Sciatic nerve (tissue), 2 donors: ENCODE results near the gene INPP5B. TPM values are rescaled to one million over a fixed set of nuclear protein-coding genes. Genes with fewer than 3 reads are reported as not detected.
"Not testable (repeated sequence)": the region's sequence is repeated elsewhere in the genome, so short reads cannot be mapped to it uniquely, and the experiment has no call there.

Experiments used
- ATAC-seq: fragments of 200-7000 bp; cut with Tn5 transposase; one replicate; pipeline ENCODE4 v1.9.1; 2020; ENCODE audit warnings: mild to moderate bottlenecking, moderate library complexity
- DNase-seq: peaks from one replicate; pipeline ENCODE4 v3.0.0-alpha.2; 2020; ENCODE audit warnings: low spot score
- intact Hi-C: fragments of 100-400 bp; cut with DNase I; formaldehyde crosslinking; loops from one replicate; pipeline ENCODE4 v1.14.2; 2022
- total RNA-seq: library from RNA; stranded (reverse); fragmentation: NEBNext Ultra II Directional; extraction: Animal tissue kit (Norgen Biotek cat#: 25700); gene quantifications from one replicate; pipeline ENCODE4 v1.2.1, GENCODE V29; 2021
- donor health status: DM: no; HTN: no; CAD: no.
- donor health status: DM: no; HTN: no; CAD: no.

INPP5B gene
- total RNA-seq, 1 donor from 2014 or later, result 44.4 TPM

DNA sequence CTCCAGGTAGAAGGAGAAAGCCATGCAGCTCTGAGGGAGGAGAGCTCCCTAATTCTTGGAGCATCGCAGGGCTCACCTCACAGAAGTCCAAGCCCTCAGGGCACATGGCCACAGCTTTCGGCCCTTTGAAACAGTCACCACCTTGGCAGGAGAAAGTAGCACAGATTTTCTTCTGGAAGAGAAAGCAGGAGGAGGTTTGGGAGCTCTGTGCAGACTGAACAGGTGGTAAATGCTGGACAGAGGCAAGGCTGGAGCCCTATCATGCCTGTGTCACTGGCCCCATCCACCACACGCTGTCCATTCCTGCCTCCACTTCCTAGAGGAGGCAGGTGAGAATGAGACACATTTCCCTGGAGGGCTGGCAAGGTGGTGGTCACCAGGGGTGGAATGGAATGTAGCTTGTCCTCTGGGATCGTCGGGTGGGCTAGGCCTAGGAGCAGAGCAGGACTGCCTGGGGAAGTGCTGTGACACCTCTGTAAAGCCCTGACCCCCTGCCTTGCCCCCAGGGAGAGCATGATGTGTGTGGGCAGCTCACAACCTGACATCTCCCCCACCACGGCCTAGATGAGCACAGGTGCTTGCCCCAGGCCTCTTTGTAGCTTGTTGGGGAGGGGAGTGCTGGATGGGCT is 2.8 kb upstream of the INPP5B start:
- no peak for DNase-seq
- intact Hi-C loops, result loop anchor here (5.0 kb wide), 1 partner anchor 1418 kb away; no protein-coding TSS in a partner anchor
- ATAC-seq, result no peak

DNA sequence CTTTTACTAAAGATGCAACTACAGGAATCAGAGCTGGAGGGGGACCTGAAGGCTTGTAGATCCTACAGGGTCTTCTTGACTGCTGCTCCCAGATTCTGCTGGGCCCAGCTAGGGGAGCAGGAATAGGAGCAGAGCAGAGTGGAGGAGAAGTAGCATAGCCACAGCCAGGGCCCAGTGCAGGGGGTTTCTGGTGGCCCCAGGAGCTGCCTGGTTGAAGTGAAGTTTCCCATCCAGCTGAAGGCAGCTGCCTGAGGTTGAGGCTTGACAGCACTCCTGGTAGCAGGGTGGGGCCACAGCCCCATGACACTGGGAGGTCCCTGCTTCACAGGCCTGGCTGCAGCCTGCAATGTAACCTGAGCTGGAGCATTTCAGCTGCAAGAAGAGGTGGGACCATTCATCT is 2.0 kb upstream of the INPP5B start:
- DNase-seq (no peak), ATAC-seq (no peak)
- intact Hi-C loops, result loop anchor here (5.0 kb wide), 1 partner anchor 1418 kb away; no protein-coding TSS in a partner anchor

DNA sequence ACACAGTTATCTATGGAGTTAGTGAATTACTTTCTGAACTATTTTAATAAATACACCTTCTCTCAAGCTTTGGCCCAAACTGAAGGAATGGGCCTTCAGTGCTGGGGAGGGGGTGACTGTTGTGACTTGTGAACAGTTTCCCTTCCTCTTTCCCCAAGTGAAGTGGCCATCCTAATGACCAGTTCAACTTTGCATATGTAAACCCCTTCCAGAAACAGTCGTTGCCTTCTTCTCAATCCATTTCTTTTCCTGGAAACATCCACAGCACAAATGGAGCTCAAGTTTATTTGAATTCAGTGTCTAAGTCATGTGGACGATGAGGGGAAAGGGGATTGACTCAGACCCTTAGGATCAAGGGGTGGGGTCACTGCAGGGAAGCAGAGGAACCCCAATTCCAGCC is 1.3 kb upstream of the INPP5B start:
- intact Hi-C loops, result loop anchor here (5.0 kb wide), 1 partner anchor 1419 kb away; no protein-coding TSS in a partner anchor
- ATAC-seq, result no peak

DNA sequence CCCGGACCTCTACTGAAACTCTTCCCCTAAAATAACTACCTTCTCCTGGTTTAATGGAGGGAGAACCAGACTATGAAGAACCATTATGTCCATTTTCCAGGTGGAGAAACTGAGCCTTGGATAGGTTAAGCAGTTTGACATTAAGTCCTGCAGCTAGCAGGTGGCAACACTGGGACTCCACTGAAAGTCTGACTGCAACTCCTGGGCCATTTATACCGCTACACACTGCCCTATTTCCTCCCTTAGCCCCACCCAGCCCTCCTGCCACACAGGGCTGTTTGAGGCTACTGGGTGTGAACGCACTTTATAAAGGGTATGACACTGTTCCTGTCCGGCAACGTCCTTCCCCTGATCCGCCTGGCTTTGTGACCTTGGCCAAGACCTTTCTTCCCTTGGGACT is 511 bp upstream of the INPP5B start:
- ATAC-seq, result no peak
- no peak for DNase-seq
- intact Hi-C loops, result loop anchor here (5.0 kb wide), 1 partner anchor 1420 kb away; no protein-coding TSS in a partner anchor

More for the DNA sequence above, 1.3 kb upstream of the INPP5B start:
- no peak for DNase-seq

DNA sequence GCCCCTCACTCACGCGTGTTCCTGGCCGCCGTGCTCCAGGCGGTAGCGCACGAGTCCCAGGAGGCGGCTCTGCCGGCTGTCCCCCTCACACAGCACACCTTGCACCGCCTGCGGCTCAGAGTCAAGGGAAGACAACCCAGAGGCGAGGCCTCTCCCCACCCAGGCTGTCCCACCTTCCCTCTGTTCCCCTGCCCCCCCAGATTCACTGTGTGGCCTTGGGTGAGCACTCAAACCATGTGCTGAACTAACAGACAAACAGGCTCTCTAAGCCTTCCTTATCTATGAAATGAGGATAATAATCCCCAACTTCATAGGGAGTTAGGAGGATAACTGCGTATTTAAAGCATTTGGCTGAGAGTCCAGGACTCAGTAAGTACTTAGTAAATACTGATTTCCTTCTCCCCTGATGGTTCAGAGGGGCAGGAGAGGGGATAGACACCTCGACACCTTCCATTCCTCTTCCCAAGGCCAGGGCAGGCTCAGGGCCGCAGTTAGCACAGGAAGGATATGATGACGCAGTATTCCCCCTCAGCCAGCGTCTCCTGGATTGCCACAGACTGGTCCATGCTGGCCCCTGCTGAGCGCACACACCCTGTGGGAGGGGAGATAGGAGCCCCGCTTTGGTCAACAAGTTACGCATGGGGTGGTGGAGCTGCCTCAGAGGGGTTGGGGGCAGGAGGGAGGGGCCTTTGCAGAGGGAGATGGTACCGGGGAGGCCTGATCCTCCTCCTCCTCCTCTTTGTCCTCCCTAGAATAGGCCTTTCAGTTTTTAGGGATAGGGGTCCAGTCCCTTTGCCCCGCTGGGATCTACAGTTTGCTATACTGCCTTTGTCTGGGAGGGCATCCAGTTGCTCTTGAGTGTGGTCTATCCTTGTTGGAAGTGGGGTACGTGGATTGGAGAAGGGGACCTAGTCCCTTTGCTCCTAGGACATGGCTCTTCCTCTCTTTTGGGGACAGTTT is 830 bp downstream of the INPP5B start:
- DNase-seq (peak; percentile 82), ATAC-seq (peak; percentile 94)
- intact Hi-C loops, result loop anchor here (5.0 kb wide), 1 partner anchor 1421 kb away; no protein-coding TSS in a partner anchor

DNA sequence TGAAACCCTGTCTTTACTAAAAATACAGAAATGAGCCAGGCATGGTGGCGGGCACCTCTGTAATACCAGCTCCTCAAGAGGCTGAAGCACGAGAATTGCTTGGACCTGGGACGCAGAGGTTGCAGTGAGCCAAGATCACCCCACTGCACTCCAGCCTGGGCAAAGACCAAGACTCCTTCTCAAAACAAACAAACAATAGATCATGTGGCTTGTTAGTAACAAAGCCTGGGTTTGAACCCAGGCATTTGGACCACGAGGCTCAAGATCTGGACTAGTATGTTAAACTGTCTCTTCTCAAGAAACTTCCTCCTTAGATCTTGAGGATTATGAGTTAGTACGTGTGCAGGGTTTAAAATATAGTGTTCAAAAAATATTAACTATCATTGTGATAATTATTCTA is 1.6 kb downstream of the INPP5B start:
- intact Hi-C loops, result loop anchor here (5.0 kb wide), 1 partner anchor 1422 kb away; no protein-coding TSS in a partner anchor
- no peak for DNase-seq
- ATAC-seq, result no peak

DNA sequence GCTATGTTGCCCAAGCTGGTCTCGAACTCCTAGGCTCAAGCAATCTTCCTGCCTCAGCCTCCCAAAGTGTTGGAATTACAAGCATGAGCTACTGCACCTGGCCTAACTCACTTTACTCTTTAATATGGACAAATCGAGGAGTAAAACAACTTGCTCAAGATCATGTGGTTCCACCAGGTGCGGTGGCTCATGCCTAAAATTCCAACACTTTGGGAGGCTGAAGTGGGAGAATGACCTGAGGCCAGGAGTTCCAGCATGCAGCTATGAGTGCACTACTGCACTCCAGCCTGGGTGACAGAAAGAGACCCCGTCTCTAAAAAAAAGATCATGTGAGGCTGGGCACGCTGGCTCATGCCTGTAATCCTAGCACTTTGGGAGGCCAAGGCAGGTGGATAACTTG is 2.0 kb downstream of the INPP5B start:
- no peak for DNase-seq
- intact Hi-C loops, result loop anchor here (5.0 kb wide), 1 partner anchor 1422 kb away; no protein-coding TSS in a partner anchor
- ATAC-seq, result no peak

DNA sequence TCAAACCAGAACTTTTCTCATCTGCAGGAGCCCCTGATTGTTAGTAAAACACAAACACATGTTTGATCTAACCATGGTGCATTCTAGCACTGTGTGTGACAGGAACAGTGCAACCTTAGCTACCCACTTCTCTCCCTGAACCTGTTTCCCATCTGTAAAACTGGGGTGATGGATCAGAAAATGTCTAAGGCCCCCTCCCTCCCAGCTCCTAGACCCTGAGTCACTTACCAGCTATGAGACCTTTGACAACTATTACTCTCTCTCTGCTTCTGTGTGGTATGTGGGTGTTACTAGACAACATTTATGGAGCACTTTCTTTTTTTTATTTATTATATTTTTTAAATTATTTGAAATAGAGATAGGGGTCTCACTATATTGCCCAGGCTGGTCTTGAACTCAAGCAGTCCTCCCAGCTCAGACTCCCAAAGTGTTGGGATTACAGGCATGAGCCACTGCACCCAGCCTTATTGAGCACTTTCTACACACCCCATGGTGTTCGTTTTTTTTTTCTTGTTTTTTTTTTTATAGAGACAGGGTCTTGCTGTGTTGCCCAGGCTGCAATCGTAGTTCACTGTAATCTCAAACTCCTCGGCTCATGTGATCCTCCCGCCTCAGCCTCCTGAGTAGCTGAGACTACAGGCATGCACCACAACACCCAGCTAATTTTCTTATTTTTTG is 2.6 kb downstream of the INPP5B start:
- intact Hi-C loops, result no loop called here

DNA sequence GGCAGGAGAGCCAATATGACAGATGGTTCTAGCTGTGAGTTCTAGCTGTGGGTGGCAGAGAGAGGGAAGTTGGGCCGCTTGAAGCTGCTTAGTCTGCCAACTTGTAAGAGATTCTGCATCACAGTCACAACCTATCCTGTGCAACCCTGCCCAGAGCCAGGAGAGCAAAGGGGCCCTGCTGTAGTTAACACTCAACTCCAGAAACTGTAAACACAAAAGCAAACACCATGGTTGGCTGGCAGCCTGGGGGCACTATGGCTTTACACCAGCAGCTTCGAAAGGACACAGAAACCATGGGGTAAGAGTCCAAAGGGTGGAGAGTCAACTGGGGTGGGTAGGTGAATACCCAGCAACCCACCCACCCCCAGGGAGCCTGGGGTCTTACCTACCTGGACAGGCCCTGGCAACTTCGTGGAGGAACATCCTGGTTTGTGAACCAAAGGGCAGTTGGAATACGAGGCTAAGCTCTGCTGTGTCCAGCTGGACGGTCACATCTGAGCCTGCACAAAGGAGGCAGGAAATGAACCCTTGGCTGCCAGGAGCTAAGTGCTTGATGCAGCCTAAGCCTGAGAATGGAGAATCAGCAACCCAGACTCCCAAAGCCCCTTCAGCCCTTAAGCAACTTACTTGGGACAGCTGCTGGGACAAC is 6.4 kb downstream of the INPP5B start:
- intact Hi-C loops, result no loop called here
- no peak for ATAC-seq

More for the DNA sequence above, 2.6 kb downstream of the INPP5B start:
- DNase-seq (no peak), ATAC-seq (no peak)

DNA sequence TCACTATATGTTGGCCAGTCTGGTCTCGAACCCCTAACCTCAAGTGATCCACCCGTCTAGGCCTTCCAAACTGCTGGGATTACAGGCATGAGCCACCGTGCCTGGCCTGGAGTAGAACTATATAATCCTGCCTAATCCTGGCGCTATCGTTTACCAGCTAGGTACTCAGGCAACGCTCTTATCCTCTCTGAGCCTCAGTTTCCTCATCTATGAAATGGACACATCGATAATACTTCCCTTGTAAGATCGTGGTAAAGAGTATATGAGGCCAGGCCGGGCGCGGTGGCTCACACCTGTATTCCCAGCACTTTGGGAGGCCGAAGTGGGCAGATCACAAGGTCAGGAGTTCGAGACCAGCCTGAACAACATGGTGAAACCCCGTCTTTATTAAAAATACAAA is 10.1 kb downstream of the INPP5B start:
- DNase-seq, ATAC-seq, intact Hi-C loops: not testable (repeated sequence)

More for the DNA sequence above, 6.4 kb downstream of the INPP5B start:
- DNase-seq, result no peak

DNA sequence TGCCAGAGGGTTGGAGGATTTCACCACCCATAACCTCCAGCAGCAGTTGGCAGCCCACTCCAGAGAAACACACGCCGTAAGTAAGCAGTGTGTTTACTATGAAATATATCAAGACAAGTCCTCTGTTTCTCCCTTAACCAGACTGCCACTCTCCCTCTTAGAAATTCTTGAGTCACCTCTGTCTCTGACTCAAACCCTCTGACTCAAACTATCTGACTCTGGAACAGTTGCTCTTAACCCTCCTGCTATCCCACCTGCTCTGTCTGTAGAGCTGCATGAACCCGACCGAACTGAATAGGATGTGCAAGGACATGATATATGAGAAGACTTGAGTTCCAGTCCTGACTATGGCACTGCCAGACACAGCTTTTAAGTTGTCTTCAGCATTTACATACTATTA is 14.1 kb downstream of the INPP5B start:
- DNase-seq, result no peak
- intact Hi-C loops, result no loop called here
- ATAC-seq, result peak; percentile 3

DNA sequence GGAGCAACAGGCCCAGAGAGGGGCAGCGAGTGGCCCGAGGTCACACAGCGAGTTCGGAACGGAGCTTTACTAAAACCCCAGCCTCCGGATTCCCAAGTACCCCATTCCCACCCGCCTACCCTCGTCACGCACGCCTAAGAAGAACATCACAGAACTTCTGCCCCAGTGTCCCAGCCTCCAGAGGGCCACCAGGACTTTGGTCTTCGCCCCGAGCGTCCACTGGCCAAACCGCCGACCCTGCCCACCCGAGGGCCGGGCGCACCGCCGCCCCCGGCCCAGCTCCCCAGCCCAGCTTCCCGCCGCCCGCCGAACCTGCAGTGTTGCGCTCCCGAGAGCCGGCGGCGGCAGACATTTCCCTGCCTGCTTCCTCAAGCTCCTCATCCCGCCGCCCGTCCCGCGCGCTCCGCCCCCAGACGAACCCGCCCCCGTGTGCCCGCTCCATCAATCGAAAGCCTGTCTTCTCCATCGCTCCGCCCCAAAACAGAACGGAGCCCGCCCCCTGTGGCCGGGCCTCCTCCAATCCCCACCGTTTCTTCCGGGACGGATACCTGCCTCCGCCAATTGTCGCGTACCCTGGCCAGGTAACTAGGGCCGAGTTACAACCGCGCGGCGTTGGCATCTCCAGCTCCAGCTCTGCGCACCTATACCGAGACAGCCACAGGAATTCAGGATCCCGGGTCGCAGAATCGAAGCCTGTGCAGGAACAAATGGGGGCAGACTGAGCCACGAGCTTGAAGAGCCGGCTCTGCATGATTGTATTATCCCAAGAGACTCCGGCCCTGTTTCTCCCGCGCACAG is 15.3 kb downstream of the INPP5B start:
- intact Hi-C loops, result no loop called here
- peak; percentile 97 for DNase-seq
- peak; percentile 100 for ATAC-seq

DNA sequence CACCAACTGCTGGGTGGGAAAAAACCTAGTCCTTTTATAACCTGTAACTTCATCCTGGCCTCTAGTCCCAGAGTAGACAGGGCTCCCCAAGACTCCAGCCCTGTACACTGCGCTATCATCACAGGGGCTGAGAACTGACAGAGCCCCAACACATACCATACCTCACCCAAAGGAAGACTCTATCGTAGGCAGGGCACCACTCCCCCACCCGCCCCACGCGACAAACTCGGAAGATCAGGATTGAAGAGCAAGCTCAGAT is 15.8 kb downstream of the INPP5B start:
- intact Hi-C loops, result no loop called here
- ATAC-seq, result no peak
- no peak for DNase-seq

DNA sequence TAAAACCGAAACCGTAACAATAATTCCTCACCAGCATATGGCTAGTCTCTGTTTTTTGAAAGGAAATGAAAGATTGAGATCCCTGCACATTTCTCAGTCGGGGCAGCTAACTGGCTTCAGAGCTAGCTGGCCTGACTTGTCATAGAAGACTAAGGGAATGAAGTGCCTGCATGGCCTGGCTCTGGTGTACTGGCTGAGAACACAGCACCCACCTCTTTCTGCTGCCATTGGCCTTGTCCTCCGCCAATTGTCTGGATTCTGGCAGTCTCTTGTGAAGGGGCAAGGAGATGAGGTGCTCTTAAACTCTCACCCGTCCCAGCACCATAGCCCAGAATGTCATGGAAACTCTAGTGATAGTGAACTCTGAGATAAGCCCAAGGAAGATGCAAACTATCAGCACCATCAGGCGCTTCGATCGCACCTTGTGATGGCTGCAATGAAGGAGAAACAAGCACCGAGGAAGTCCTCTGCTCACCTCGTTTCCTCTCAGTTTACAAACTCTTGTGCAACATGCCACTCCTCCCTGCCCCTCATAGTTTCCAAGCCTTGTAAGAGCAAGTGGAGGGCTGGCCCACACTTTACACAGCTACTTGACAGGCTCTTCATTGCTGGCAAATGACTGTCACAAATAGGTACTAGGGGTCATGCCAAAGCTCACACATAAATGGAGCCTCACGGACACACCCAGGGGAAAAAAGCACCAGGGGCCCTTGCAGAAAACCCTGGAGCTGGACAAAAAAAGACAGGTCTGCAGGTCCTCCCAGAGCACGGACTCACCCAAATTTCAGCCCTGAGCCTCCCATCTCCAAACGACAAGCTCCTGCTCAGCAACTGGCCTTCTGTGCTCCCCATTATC is 16.4 kb downstream of the INPP5B start:
- ATAC-seq, result no peak
- intact Hi-C loops, result no loop called here

DNA sequence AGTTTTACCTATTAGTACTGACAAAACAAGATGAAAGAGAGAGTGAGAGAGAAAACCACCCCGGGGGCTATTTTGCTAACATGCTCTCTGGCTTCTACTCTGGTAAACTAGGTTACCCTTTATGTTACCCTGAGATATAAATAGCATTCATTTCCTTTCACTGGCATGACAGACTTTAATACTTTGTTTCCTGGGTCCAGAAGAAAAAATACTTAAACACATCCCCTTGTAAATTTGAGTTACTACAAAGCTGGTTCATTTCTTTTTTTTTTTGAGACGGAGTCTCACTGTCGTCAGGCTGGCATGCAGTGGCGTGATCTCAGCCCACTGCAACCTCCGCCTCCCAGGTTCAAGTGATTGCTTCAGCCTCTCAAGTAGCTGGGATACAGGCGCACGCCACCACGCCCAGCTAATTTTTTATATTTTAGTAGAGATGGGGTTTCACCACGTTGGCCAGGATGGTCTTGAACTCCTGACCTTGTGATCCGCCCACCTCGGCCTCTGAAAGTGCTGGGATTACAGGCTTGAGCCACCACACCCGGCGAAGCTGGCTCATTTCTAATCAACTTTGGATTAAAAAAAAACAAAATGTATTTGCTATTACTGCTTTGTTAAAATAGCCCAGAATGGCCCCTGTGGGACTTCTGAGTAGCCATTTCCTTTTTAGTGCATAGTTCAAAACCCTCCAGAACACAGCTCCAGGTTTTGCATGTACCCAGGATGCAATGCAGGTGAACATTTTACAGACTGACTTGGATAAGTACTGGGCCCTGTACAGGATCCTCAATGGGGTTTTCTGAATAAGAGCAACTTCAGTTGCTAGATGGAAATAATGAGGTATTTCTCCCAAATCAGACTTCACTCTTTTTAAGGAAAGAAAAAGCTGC is 20.6 kb downstream of the INPP5B start:
- DNase-seq, result no peak
- ATAC-seq, result no peak
- intact Hi-C loops, result no loop called here

More for the DNA sequence above, 16.4 kb downstream of the INPP5B start:
- DNase-seq, result no peak

DNA sequence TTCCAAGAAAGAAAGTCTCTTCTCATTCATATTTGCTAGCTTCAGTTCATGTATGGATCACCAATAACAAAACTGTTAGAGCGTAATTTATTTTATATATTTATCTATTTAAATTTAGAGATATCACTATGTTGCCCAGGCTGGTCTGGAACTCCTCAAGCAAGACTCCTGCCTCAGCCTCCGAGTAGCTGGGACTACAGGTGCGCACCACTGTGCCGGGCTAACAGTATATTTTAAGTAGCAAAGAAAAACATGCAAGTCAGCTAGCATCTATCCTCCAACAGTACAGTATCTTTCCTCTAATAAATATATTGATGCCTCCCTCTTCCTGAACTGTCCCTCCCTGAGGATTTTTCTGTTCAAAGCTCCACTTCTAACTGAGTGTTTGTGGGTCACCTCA is 21.5 kb downstream of the INPP5B start:
- intact Hi-C loops, result no loop called here
- no peak for DNase-seq
- ATAC-seq, result no peak

DNA sequence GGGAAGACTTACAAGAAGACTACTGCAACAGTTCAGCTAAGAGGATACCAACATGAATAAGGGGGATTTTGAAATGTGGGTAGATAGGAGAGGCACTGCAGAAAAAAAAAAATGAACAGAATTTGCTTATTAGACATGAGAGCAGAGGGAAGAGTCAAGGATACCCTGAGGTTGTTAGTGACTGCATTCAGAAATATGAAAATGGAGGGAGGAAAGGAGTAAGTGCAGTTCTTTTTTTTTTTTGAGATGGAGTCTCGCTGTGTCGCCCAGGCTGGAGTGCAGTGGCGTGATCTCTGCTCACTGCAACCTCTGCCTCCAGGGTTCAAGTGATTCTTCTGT is 23.3 kb downstream of the INPP5B start:
- no peak for DNase-seq
- no peak for ATAC-seq
- intact Hi-C loops, result no loop called here
